H9 (cell line): Measurements from ENCODE around the gene PRPF8. TPM values are rescaled to one million over a fixed set of nuclear protein-coding genes. Genes with fewer than 3 reads are reported as not detected.

Experiments used
- DNase-seq: peaks from one replicate; pipeline ENCODE4 v3.0.0-alpha.2; 2017
- H2AFZ ChIP-seq: one replicate; pipeline ENCODE4 v1.6.1; 2013; ENCODE audit warnings: mild to moderate bottlenecking, low read length, control low read depth, moderate library complexity
- H2AK5ac ChIP-seq: 2 replicates; pipeline ENCODE4 v1.6.1; 2013; ENCODE audit warnings: low read length, control low read depth, mixed read lengths; ENCODE audit not compliant: insufficient read length
- H2BK120ac ChIP-seq: one replicate; pipeline ENCODE4 v1.6.1; 2013; ENCODE audit warnings: low read depth, mild to moderate bottlenecking, low read length, control low read depth, inconsistent platforms; ENCODE audit not compliant: poor library complexity, severe bottlenecking
- H2BK12ac ChIP-seq: 2 replicates; pipeline ENCODE4 v1.6.1; 2013; ENCODE audit warnings: low read length, control low read depth, mixed read lengths, low read depth; ENCODE audit not compliant: insufficient read length
- H2BK15ac ChIP-seq: 2 replicates; pipeline ENCODE4 v1.6.1; 2013; ENCODE audit warnings: low read depth, low read length, control low read depth
- H2BK20ac ChIP-seq: one replicate; pipeline ENCODE4 v1.6.1; 2013; ENCODE audit warnings: low read depth, mild to moderate bottlenecking, low read length, control low read depth, inconsistent platforms; ENCODE audit not compliant: poor library complexity, severe bottlenecking
- H2BK5ac ChIP-seq: 2 replicates; pipeline ENCODE4 v1.6.1; 2013; ENCODE audit warnings: low read length, control low read depth, mixed read lengths; ENCODE audit not compliant: insufficient read length
- H3K14ac ChIP-seq: 2 replicates; pipeline ENCODE4 v1.6.1; 2013; ENCODE audit warnings: low read length, control low read depth; ENCODE audit not compliant: insufficient read depth
- H3K18ac ChIP-seq: 2 replicates; pipeline ENCODE4 v1.6.1; 2013; ENCODE audit warnings: low read depth, mild to moderate bottlenecking, mixed read lengths, low read length, control low read depth; ENCODE audit not compliant: insufficient read length
- H3K23ac ChIP-seq: 2 replicates; pipeline ENCODE4 v1.6.1; 2013; ENCODE audit warnings: low read length, control low read depth, mixed read lengths, low read depth; ENCODE audit not compliant: insufficient read length
- H3K23me2 ChIP-seq: 2 replicates; pipeline ENCODE4 v1.6.1; 2013; ENCODE audit warnings: low read depth, mild to moderate bottlenecking, mixed read lengths, low read length, control low read depth; ENCODE audit not compliant: insufficient read length, poor library complexity, severe bottlenecking
- H3K27ac ChIP-seq: 2 replicates; pipeline ENCODE4 v1.5.1; 2013; ENCODE audit warnings: low read length, control low read depth, mixed read lengths, low read depth; ENCODE audit not compliant: insufficient read length
- H3K27me3 ChIP-seq: 2 replicates; pipeline ENCODE4 v1.6.1; 2013; ENCODE audit warnings: low read length, control low read depth, inconsistent platforms; ENCODE audit not compliant: insufficient read depth
- H3K4ac ChIP-seq: 2 replicates; pipeline ENCODE4 v1.6.1; 2013; ENCODE audit warnings: low read depth, mild to moderate bottlenecking, control low read depth, inconsistent platforms, low read length, moderate library complexity
- H3K4me1 ChIP-seq: 2 replicates; pipeline ENCODE4 v1.6.1; 2013; ENCODE audit warnings: low read length, control low read depth, inconsistent platforms; ENCODE audit not compliant: insufficient read depth
- H3K4me2 ChIP-seq: 2 replicates; pipeline ENCODE4 v1.6.1; 2013; ENCODE audit warnings: low read length, control low read depth, mixed read lengths; ENCODE audit not compliant: insufficient read length, insufficient read depth
- H3K56ac ChIP-seq: 2 replicates; pipeline ENCODE4 v1.6.1; 2013; ENCODE audit warnings: low read depth, mild to moderate bottlenecking, mixed read lengths, low read length, control low read depth; ENCODE audit not compliant: insufficient read length
- H3K79me1 ChIP-seq: 2 replicates; pipeline ENCODE4 v1.6.1; 2013; ENCODE audit warnings: low read depth, mild to moderate bottlenecking, moderate library complexity, low read length, control low read depth, inconsistent platforms; ENCODE audit not compliant: insufficient read depth, poor library complexity, severe bottlenecking
- H3K79me2 ChIP-seq: 2 replicates; pipeline ENCODE4 v1.6.1; 2013; ENCODE audit warnings: low read length, control low read depth, inconsistent platforms; ENCODE audit not compliant: insufficient read depth
- H3K9ac ChIP-seq: 2 replicates; pipeline ENCODE4 v1.6.1; 2013; ENCODE audit warnings: low read length, control low read depth, mixed read lengths; ENCODE audit not compliant: insufficient read length; ENCODE audit errors: extremely low read depth
- H3K9me3 ChIP-seq: one replicate; pipeline ENCODE4 v1.6.1; 2013; ENCODE audit warnings: low read depth, low read length, inconsistent platforms; ENCODE audit not compliant: control insufficient read depth
- H3T11ph ChIP-seq: one replicate; pipeline ENCODE4 v1.6.1; 2013; ENCODE audit warnings: mild to moderate bottlenecking, low read length, control low read depth, inconsistent platforms
- H4K20me1 ChIP-seq: one replicate; pipeline ENCODE4 v1.6.1; 2013; ENCODE audit not compliant: control insufficient read depth, insufficient read length, insufficient read depth
- H4K5ac ChIP-seq: 2 replicates; pipeline ENCODE4 v1.6.1; 2013; ENCODE audit warnings: low read depth, mild to moderate bottlenecking, mixed read lengths, low read length, control low read depth; ENCODE audit not compliant: insufficient read length
- H4K8ac ChIP-seq: replicated peaks from 2 replicates; pipeline ENCODE4 v1.6.1; 2013; ENCODE audit warnings: low read length, control low read depth, mixed read lengths, low read depth; ENCODE audit not compliant: insufficient read length
- H4K91ac ChIP-seq: 2 replicates; pipeline ENCODE4 v1.6.1; 2013; ENCODE audit warnings: low read depth, mild to moderate bottlenecking, moderate library complexity, mixed read lengths, low read length, control low read depth; ENCODE audit not compliant: insufficient read length
- H3K27ac Mint-ChIP-seq, 3 experiments: 2 replicates in 2 of 3; 3 replicates in 1 of 3; pipeline ENCODE4 v1.8.0; 2020 to 2021; ENCODE audit warnings: mixed read lengths in 3 of 3, mild to moderate bottlenecking in 1 of 3, moderate library complexity in 1 of 3
- H3K27me3 Mint-ChIP-seq: 2 replicates; pipeline ENCODE4 v1.8.0; 2021; ENCODE audit warnings: low read depth, mild to moderate bottlenecking, moderate library complexity, mixed read lengths
- H3K36me3 Mint-ChIP-seq, 3 experiments: 2 replicates in 2 of 3; 3 replicates in 1 of 3; pipeline ENCODE4 v1.8.0; 2020 to 2021; ENCODE audit warnings: low read depth in 3 of 3, mixed read lengths in 3 of 3; ENCODE audit not compliant: insufficient read depth in 1 of 3
- H3K4me1 Mint-ChIP-seq, 2 experiments: 2 replicates each; pipeline ENCODE4 v1.8.0; 2020; ENCODE audit warnings: mixed read lengths in 2 of 2
- H3K4me3 Mint-ChIP-seq, 2 experiments: 2 replicates in 1 of 2; 3 replicates in 1 of 2; pipeline ENCODE4 v1.8.0; 2020 to 2021; ENCODE audit warnings: mild to moderate bottlenecking in 2 of 2, mixed read lengths in 2 of 2, moderate library complexity in 1 of 2
- H3K9me3 Mint-ChIP-seq, 2 experiments: 2 replicates in 1 of 2; 3 replicates in 1 of 2; pipeline ENCODE4 v1.8.0; 2020; ENCODE audit warnings: mild to moderate bottlenecking in 2 of 2, mixed read lengths in 2 of 2, moderate library complexity in 1 of 2
- CTCF ChIP-seq: fragments of 200-600 bp; sonication (generic); conservative IDR thresholded peaks from 3 replicates; pipeline ENCODE4 v1.8.0; 2021; ENCODE audit warnings: antibody characterized with exemption, mild to moderate bottlenecking
- WGBS: extraction: QIAGEN DNeasy Blood & Tissue Kit; methylation state at CpG from one replicate; pipeline ENCODE4 v1.1.7; 2013; ENCODE audit warnings: missing lambda C conversion rate, low lambda C conversion rate, mixed read lengths; ENCODE audit not compliant: insufficient read length; ENCODE audit errors: extremely low coverage; 5-methylcytosine and 5-hydroxymethylcytosine counted together
- total RNA-seq: library from RNA; stranded (reverse); gene quantifications from 2 replicates; pipeline ENCODE4 v1.2.1, GENCODE V29; 2021

The PRPF8 gene
- total RNA-seq, 1 experiment from 2014 or later = 408 TPM

GRCh38 chr17:1712271-1712670 lies 27.6 kb upstream of the PRPF8 start:
- Histone ChIP-seq H4K5ac (no peak overlapping the region), H2AFZ (no peak overlapping the region)
- no peaks in the 10 kb centered on the region; a peak in 1 of 5 replicates for H3K9me3 Mint-ChIP-seq

More at GRCh38 chr17:1712271-1712670, 27.6 kb upstream of the PRPF8 start:
- Histone ChIP-seq H3T11ph (no peak overlapping the region), H2BK120ac (no peak overlapping the region), H3K9ac (no peak overlapping the region), H4K91ac (no peak overlapping the region), H3K23me2 (peaks cover 30% of the 10 kb centered on the region), H3K18ac (no peak overlapping the region), H2AK5ac (no peak overlapping the region), H3K14ac (no peak overlapping the region), H3K79me1 (no peaks in the 10 kb centered on the region), H3K4ac (no peak overlapping the region), H4K8ac (no peak overlapping the region), H3K79me2 (no peaks in the 10 kb centered on the region), H3K4me2 (no peak overlapping the region), H3K27ac (no peak overlapping the region), H3K23ac (no peak overlapping the region), H3K56ac (no peak overlapping the region), H3K27me3 (no peaks in the 10 kb centered on the region), H4K20me1 (no peaks in the 10 kb centered on the region), H2BK20ac (no peak overlapping the region), H3K9me3 (no peaks in the 10 kb centered on the region), H3K4me1 (peaks cover 2% of the 10 kb centered on the region; the same call in 1 of the 2 replicates), H2BK15ac (no peak overlapping the region), H2BK12ac (no peak overlapping the region), H2BK5ac (no peak overlapping the region)
- Mint-ChIP-seq H3K4me3 (no peak overlapping the region; a peak in 1 of 5 replicates), H3K27me3 (peaks cover 3% of the 10 kb centered on the region), H3K27ac (no peak overlapping the region), H3K36me3 (peaks cover 0 to 13% (median 2%) of the 10 kb centered on the region in 3 experiments; a peak in 3 of 7 replicates), H3K4me1 (peaks cover 27 to 33% of the 10 kb centered on the region in 2 experiments)
- WGBS = no CpG with 5 or more reads among the region's 8 CpGs
- TF ChIP-seq CTCF = no peak
- DNase-seq = no peak
